CD14-positive monocyte (primary cell): Measurements from ENCODE around the gene NR6A1. TPM values are rescaled to one million over a fixed set of nuclear protein-coding genes. Genes with fewer than 3 reads are reported as not detected.
A peak's percentile ranks its signal among the peaks of the same experiment; 100 is the strongest.

Source experiments
- DNase-seq, 3 donors: peaks; one replicate each; pipeline ENCODE4 v3.0.0-alpha.2; 2011 to 2022
- H2AFZ ChIP-seq: 2 replicates; pipeline ENCODE4 v1.6.0; 2012; ENCODE audit warnings: mild to moderate bottlenecking, low read depth, low read length, inconsistent platforms; ENCODE audit not compliant: insufficient read depth, poor library complexity, severe bottlenecking
- H3K27ac ChIP-seq, 2 donors: 1 replicate in 1 of 2; 2 replicates in 1 of 2; pipeline ENCODE4 v1.5.1; 2012 to 2013; ENCODE audit warnings: low read length in 2 of 2, control low read depth in 1 of 2, inconsistent platforms in 1 of 2, low read depth in 1 of 2, mild to moderate bottlenecking in 1 of 2
- H3K27me3 ChIP-seq, 2 donors: one replicate each; pipeline versions ENCODE4 v1.6.0 to v1.6.1; 2011 to 2013; ENCODE audit warnings: low read length in 2 of 2; ENCODE audit not compliant: control insufficient read depth in 2 of 2, insufficient read depth in 2 of 2
- H3K36me3 ChIP-seq, 2 donors: replicated peaks in 1 of 2; 1 replicate in 1 of 2; 2 replicates in 1 of 2; pipeline versions ENCODE4 v1.5.1 to v1.6.1; 2012 to 2013; ENCODE audit warnings: low read length in 2 of 2, control low read depth in 1 of 2, inconsistent platforms in 1 of 2, mild to moderate bottlenecking in 1 of 2; ENCODE audit not compliant: insufficient read depth in 2 of 2, control insufficient read depth in 1 of 2
- H3K4me1 ChIP-seq, 2 donors: 1 replicate in 1 of 2; 2 replicates in 1 of 2; pipeline versions ENCODE4 v1.5.1 to v1.6.1; 2012 to 2013; ENCODE audit warnings: low read length in 2 of 2, control low read depth in 1 of 2, inconsistent platforms in 1 of 2, mild to moderate bottlenecking in 1 of 2, moderate library complexity in 1 of 2; ENCODE audit not compliant: insufficient read depth in 2 of 2, control insufficient read depth in 1 of 2
- H3K4me2 ChIP-seq: replicated peaks from 2 replicates; pipeline ENCODE3; 2012; ENCODE audit warnings: low read length, moderate library complexity, mild to moderate bottlenecking; ENCODE audit not compliant: poor library complexity, severe bottlenecking; ENCODE audit errors: extremely low read depth
- H3K4me3 ChIP-seq, 3 experiments: fragments of 200-600 bp in 1 of 3; sonication (generic) in 1 of 3; replicated peaks in 1 of 3; 1 replicate in 2 of 3; 2 replicates in 1 of 3; pipeline ENCODE4 v1.5.1; 2011 to 2013; ENCODE audit warnings: low read length in 3 of 3, mild to moderate bottlenecking in 3 of 3, control low read depth in 2 of 3, low read depth in 2 of 3, inconsistent platforms in 1 of 3, moderate library complexity in 1 of 3
- H3K79me2 ChIP-seq: 2 replicates; pipeline ENCODE4 v1.6.0; 2012; ENCODE audit warnings: mild to moderate bottlenecking, control low read depth, inconsistent platforms, low read length, moderate library complexity; ENCODE audit not compliant: insufficient read depth
- H3K9ac ChIP-seq: 2 replicates; pipeline ENCODE4 v1.6.0; 2017; ENCODE audit warnings: low read length, mild to moderate bottlenecking; ENCODE audit not compliant: insufficient read depth, poor library complexity, severe bottlenecking
- H3K9me3 ChIP-seq, 2 donors: replicated peaks in 1 of 2; 1 replicate in 1 of 2; 2 replicates in 1 of 2; pipeline versions ENCODE4 v1.5.1 to v1.6.1; 2012 to 2013; ENCODE audit warnings: low read length in 2 of 2, control low read depth in 1 of 2; ENCODE audit not compliant: control insufficient read depth in 1 of 2, insufficient read depth in 1 of 2
- H4K20me1 ChIP-seq: 2 replicates; pipeline ENCODE4 v1.6.0; 2012; ENCODE audit warnings: mild to moderate bottlenecking, low read length, control low read depth, moderate library complexity; ENCODE audit not compliant: insufficient read depth
- H3K27ac Mint-ChIP-seq, 7 donors: one replicate each; pipeline ENCODE4 v1.8.0; 2020; ENCODE audit warnings: mild to moderate bottlenecking in 7 of 7, mixed read lengths in 7 of 7, moderate library complexity in 6 of 7, inconsistent platforms in 2 of 7
- H3K27me3 Mint-ChIP-seq, 3 donors: one replicate each; pipeline ENCODE4 v1.8.0; 2021 to 2022; ENCODE audit warnings: low read depth in 3 of 3, mild to moderate bottlenecking in 3 of 3, mixed read lengths in 3 of 3, moderate library complexity in 3 of 3, inconsistent platforms in 1 of 3
- H3K36me3 Mint-ChIP-seq, 2 donors: one replicate each; pipeline ENCODE4 v1.8.0; 2020; ENCODE audit warnings: mixed read lengths in 2 of 2, inconsistent platforms in 1 of 2, mild to moderate bottlenecking in 1 of 2
- H3K4me1 Mint-ChIP-seq: one replicate; pipeline ENCODE4 v1.8.0; 2020; ENCODE audit warnings: mild to moderate bottlenecking, mixed read lengths
- H3K4me3 Mint-ChIP-seq, 2 donors: one replicate each; pipeline ENCODE4 v1.8.0; 2020; ENCODE audit warnings: mild to moderate bottlenecking in 2 of 2, mixed read lengths in 2 of 2, moderate library complexity in 1 of 2
- H3K9me3 Mint-ChIP-seq, 7 donors: one replicate each; pipeline ENCODE4 v1.8.0; 2020 to 2022; ENCODE audit warnings: mixed read lengths in 7 of 7, mild to moderate bottlenecking in 6 of 7, moderate library complexity in 6 of 7, inconsistent platforms in 2 of 7
- WGBS: methylation state at CpG from one replicate; pipeline ENCODE4 v1.1.5; 2013; ENCODE audit warnings: missing lambda C conversion rate; ENCODE audit not compliant: insufficient coverage; 5-methylcytosine and 5-hydroxymethylcytosine counted together
- intact Hi-C, 2 donors: fragments of 100-400 bp; cut with micrococcal nuclease; formaldehyde crosslinking; loops; one replicate each; pipeline versions ENCODE4 v1.15.0 to v1.15.1; 2023
- polyA plus RNA-seq, 3 donors: library from polyadenylated mRNA; depleted of rRNA in 1 of 3; unstranded in 2 of 3; stranded (reverse) in 1 of 3; fragments of 300-500 nt in 2 of 3; fragments of >200 nt in 1 of 3; fragmentation: Illumina TruSeq in 2 of 3; gene quantifications; 1 replicate in 2 of 3; 2 replicates in 1 of 3; pipeline ENCODE4 v1.2.3, GENCODE V29; 2012 to 2021
- TF ChIP-seq, protein P1 (sequence below): fragments of 200-600 bp; IDR thresholded peaks from one replicate; pipeline ENCODE4 v1.8.0; 2022; ENCODE audit warnings: antibody characterized with exemption, mild to moderate bottlenecking

The NR6A1 gene
- polyA plus RNA-seq, 3 donors = 0.15 to 2.9 (median 0.28) TPM

DNA sequence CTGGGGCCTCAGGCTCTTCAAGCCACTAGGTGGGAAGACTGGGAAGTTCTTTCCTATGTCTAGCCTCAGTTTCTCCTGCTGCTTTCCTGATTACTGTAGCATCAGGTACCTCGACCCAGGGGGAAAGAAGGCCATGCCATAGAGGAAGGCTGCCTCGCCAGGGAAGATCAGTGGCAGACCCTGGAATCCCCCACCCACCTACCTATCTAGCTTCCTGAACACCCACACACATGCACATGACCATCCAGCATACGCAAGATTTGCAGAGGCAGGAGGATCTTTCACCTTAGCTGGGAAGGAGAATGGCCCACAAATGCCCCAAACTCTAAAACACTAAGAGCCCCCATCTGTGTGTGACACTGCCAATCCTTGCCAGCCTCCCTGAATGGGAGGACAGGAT is 271.9 kb downstream of the NR6A1 start:
- no CpG with 5 or more reads among the region's 3 CpGs for WGBS

GRCh38 chr9:124498499-124499146 is 272.5 kb downstream of the NR6A1 start:
- no peak overlapping the region for H2AFZ ChIP-seq
- intact Hi-C loops = no loop called here
- no peaks in the 10 kb centered on the region for H3K36me3 Mint-ChIP-seq
- H3K4me2 ChIP-seq = no peak overlapping the region
- no peak overlapping the region for H3K27ac ChIP-seq
- H3K27me3 ChIP-seq = peaks cover 9 to 31% of the 10 kb centered on the region in 2 donors
- H3K36me3 ChIP-seq = no peaks in the 10 kb centered on the region
- TF ChIP-seq, protein P1, sequence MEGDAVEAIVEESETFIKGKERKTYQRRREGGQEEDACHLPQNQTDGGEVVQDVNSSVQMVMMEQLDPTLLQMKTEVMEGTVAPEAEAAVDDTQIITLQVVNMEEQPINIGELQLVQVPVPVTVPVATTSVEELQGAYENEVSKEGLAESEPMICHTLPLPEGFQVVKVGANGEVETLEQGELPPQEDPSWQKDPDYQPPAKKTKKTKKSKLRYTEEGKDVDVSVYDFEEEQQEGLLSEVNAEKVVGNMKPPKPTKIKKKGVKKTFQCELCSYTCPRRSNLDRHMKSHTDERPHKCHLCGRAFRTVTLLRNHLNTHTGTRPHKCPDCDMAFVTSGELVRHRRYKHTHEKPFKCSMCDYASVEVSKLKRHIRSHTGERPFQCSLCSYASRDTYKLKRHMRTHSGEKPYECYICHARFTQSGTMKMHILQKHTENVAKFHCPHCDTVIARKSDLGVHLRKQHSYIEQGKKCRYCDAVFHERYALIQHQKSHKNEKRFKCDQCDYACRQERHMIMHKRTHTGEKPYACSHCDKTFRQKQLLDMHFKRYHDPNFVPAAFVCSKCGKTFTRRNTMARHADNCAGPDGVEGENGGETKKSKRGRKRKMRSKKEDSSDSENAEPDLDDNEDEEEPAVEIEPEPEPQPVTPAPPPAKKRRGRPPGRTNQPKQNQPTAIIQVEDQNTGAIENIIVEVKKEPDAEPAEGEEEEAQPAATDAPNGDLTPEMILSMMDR = no peak
- no peak overlapping the region for H3K27ac Mint-ChIP-seq
- no peak for DNase-seq
- H3K9me3 ChIP-seq = peaks cover 0 to under 1% of the 10 kb centered on the region in 2 donors
- H3K79me2 ChIP-seq = no peaks in the 10 kb centered on the region
- H3K4me1 ChIP-seq = peaks cover under 1 to 14% of the 10 kb centered on the region in 2 donors
- no peaks in the 10 kb centered on the region for H4K20me1 ChIP-seq
- H3K4me1 Mint-ChIP-seq = peaks cover 10% of the 10 kb centered on the region
- peaks cover 0 to 4% (median 1%) of the 10 kb centered on the region in 7 donors for H3K9me3 Mint-ChIP-seq
- no peak overlapping the region for H3K4me3 ChIP-seq
- WGBS = 93% methylated on average over 8 of the region's 15 CpGs
- H3K4me3 Mint-ChIP-seq = no peak overlapping the region
- peaks cover 20 to 33% (median 30%) of the 10 kb centered on the region in 3 donors for H3K27me3 Mint-ChIP-seq
- H3K9ac ChIP-seq = no peak overlapping the region

More for the DNA sequence above, 271.9 kb downstream of the NR6A1 start:
- Mint-ChIP-seq H3K4me3 (no peak overlapping the region), H3K27ac (peak overlapping the region in 1 of 7 donors; percentile 74), H3K36me3 (peaks cover 4% of the 10 kb centered on the region in 2 donors), H3K9me3 (peaks cover 0 to 10% (median 6%) of the 10 kb centered on the region in 7 donors), H3K27me3 (peaks cover 26 to 38% (median 36%) of the 10 kb centered on the region in 3 donors), H3K4me1 (peaks cover 15% of the 10 kb centered on the region)
- no peak for DNase-seq
- TF ChIP-seq, protein P1 = no peak
- intact Hi-C loops = no loop called here
- Histone ChIP-seq H3K4me1 (peaks cover 4 to 20% of the 10 kb centered on the region in 2 donors), H2AFZ (no peak overlapping the region), H3K9ac (no peak overlapping the region), H4K20me1 (no peaks in the 10 kb centered on the region), H3K27ac (no peak overlapping the region), H3K36me3 (no peaks in the 10 kb centered on the region), H3K79me2 (no peaks in the 10 kb centered on the region), H3K4me3 (no peak overlapping the region), H3K9me3 (peaks cover 0 to 4% of the 10 kb centered on the region in 2 donors), H3K27me3 (peaks cover 15 to 36% of the 10 kb centered on the region in 2 donors), H3K4me2 (no peak overlapping the region)
